Keratinocyte (primary cell): ENCODE results near the gene CENPO. TPM values are rescaled to one million over a fixed set of nuclear protein-coding genes. Genes with fewer than 3 reads are reported as not detected.

Experiments
- DNase-seq: peaks from one replicate; pipeline ENCODE4 v3.0.0-alpha.2; 2011; ENCODE audit warnings: low read depth, missing footprints, low spot score
- FAIRE-seq: peaks from 2 replicates; lab custom pipeline; 2011; peaks lifted over from hg19 to GRCh38; lab: Jason Lieb, UNC
- H2AFZ ChIP-seq: 2 replicates; pipeline ENCODE4 v1.6.0; 2012; ENCODE audit warnings: low read length, control low read depth, inconsistent platforms; ENCODE audit not compliant: control insufficient read depth
- H3K27ac ChIP-seq: 2 replicates; pipeline ENCODE4 v1.5.1; 2011; ENCODE audit warnings: low read length; ENCODE audit not compliant: control insufficient read depth, insufficient read depth
- H3K27me3 ChIP-seq: 3 replicates; pipeline ENCODE4 v1.6.0; 2011; ENCODE audit warnings: low read length; ENCODE audit not compliant: control insufficient read depth, insufficient read depth; ENCODE audit errors: extremely low read depth
- H3K36me3 ChIP-seq, 2 experiments: 2 replicates in 1 of 2; 3 replicates in 1 of 2; pipeline ENCODE4 v1.5.1; 2011; ENCODE audit warnings: low read length in 2 of 2, mild to moderate bottlenecking in 1 of 2; ENCODE audit not compliant: control insufficient read depth in 2 of 2, insufficient read depth in 2 of 2; ENCODE audit errors: extremely low read depth in 1 of 2
- H3K4me1 ChIP-seq: 3 replicates; pipeline ENCODE4 v1.5.1; 2011; ENCODE audit warnings: low read length; ENCODE audit not compliant: control insufficient read depth, insufficient read depth; ENCODE audit errors: extremely low read depth
- H3K4me2 ChIP-seq: 3 replicates; pipeline ENCODE4 v1.6.0; 2011; ENCODE audit warnings: low read depth, low read length; ENCODE audit not compliant: control insufficient read depth, insufficient read depth; ENCODE audit errors: extremely low read depth
- H3K4me3 ChIP-seq, 3 experiments: fragments of 200-600 bp in 1 of 3; sonication (generic) in 1 of 3; 2 replicates in 2 of 3; 3 replicates in 1 of 3; pipeline ENCODE4 v1.5.1; 2011 to 2016; ENCODE audit warnings: low read length in 3 of 3, mild to moderate bottlenecking in 3 of 3, control low read depth in 2 of 3, inconsistent platforms in 1 of 3, low read depth in 1 of 3, mixed read lengths in 1 of 3, mixed run types in 1 of 3, moderate library complexity in 1 of 3; ENCODE audit not compliant: control insufficient read depth in 2 of 3, insufficient read depth in 2 of 3; ENCODE audit errors: extremely low read depth in 1 of 3
- H3K79me2 ChIP-seq: 2 replicates; pipeline ENCODE4 v1.6.0; 2012; ENCODE audit warnings: low read length; ENCODE audit not compliant: control insufficient read depth, insufficient read depth
- H3K9ac ChIP-seq: 3 replicates; pipeline ENCODE4 v1.6.0; 2011; ENCODE audit warnings: low read length; ENCODE audit not compliant: control insufficient read depth, insufficient read depth; ENCODE audit errors: extremely low read depth
- H3K9me1 ChIP-seq: 3 replicates; pipeline ENCODE4 v1.6.0; 2011; ENCODE audit warnings: low read length; ENCODE audit not compliant: control insufficient read depth, insufficient read depth; ENCODE audit errors: extremely low read depth
- H3K9me3 ChIP-seq: 2 replicates; pipeline ENCODE4 v1.5.1; 2012; ENCODE audit warnings: low read depth, low read length; ENCODE audit not compliant: control insufficient read depth
- H4K20me1 ChIP-seq: 3 replicates; pipeline ENCODE4 v1.6.0; 2011; ENCODE audit warnings: low read length; ENCODE audit not compliant: control insufficient read depth, insufficient read depth; ENCODE audit errors: extremely low read depth
- EZH2 ChIP-seq: IDR thresholded peaks from one replicate; pipeline ENCODE4 v1.6.1; 2012; ENCODE audit warnings: inconsistent platforms, mild to moderate bottlenecking, low read length, moderate library complexity
- dilution Hi-C: fragments of 300-500 bp; cut with MboI; formaldehyde crosslinking; loops from one replicate; pipeline ENCODE4 v1.7.0; 2020; ENCODE audit warnings: low sequenced_read_pairs; ENCODE audit not compliant: extremely low pct_ligation_motif_present
- polyA plus RNA-seq, 5 experiments: library from polyadenylated mRNA; depleted of rRNA in 3 of 5; stranded (reverse) in 3 of 5; stranded (forward) in 1 of 5; unstranded in 1 of 5; fragments of >200 nt; gene quantifications; 1 replicate in 1 of 5; 2 replicates in 3 of 5; 3 replicates in 1 of 5; pipeline versions ENCODE4 v1.2.1 to v1.2.3, GENCODE V29; 2011 to 2012; ENCODE audit warnings: missing spikeins in 2 of 5, low read depth in 1 of 5, low replicate concordance in 1 of 5
- TF ChIP-seq, protein P1 (sequence below), 3 experiments: IDR thresholded peaks in 1 of 3; conservative IDR thresholded peaks in 1 of 3; optimal IDR thresholded peaks in 1 of 3; 2 replicates in 2 of 3; 3 replicates in 1 of 3; pipeline versions ENCODE3 to v1.5.1; 2011; ENCODE audit warnings: low read length in 3 of 3, mild to moderate bottlenecking in 3 of 3, moderate library complexity in 2 of 3, control low read depth in 1 of 3, inconsistent platforms in 1 of 3; ENCODE audit not compliant: insufficient read depth in 2 of 3; ENCODE audit errors: extremely low read depth in 1 of 3

The CENPO gene
- polyA plus RNA-seq, 1 donor (not counting 4 experiments of a cell fraction or from before 2014, with no cell fraction given), result 12.1 TPM

DNA sequence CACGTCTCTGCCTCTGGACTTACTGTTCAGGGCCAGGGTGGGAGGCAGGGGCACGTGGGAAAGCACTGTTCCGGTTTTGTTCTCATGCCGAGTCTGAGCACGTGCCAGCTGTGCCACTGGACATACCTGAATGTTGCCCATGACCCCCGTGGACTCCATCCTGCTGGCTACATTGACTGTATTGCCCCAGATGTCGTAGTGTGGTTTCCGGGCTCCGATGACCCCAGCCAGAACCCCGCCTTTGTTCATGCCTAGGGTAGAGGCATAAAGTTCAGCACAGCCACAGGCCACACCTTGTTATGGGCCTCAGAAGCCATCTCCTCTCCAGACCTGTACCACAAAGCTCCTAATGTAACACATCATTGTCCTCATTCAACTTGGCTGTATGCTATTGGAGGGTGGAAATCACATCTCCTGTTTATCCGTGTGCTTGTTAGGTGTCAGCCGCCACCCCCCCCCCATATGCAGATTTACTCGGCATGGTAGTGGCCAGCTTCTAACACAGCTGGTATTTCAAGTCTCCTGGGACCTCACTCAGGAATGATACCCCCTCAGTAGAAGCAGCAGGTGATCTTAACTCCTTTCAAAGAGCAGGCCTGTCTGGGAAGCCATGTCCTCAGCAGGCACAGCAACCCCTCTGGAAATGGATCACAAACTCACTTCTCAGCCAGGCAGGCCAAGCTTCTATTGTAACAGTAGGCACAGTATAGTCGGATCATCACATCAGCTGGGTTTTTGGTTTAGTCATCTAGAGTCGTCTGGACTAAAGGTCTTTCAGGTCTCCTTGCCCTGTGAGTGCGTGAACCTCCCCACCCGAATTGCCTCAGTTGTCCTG is 27.6 kb downstream of the CENPO start:
- no peaks in the 10 kb centered on the region for H3K9me1 ChIP-seq
- H3K27me3 ChIP-seq, result no peaks in the 10 kb centered on the region
- no peaks in the 10 kb centered on the region for H3K79me2 ChIP-seq
- H3K4me2 ChIP-seq, result no peak overlapping the region
- TF ChIP-seq EZH2, result no peak
- TF ChIP-seq, protein P1, sequence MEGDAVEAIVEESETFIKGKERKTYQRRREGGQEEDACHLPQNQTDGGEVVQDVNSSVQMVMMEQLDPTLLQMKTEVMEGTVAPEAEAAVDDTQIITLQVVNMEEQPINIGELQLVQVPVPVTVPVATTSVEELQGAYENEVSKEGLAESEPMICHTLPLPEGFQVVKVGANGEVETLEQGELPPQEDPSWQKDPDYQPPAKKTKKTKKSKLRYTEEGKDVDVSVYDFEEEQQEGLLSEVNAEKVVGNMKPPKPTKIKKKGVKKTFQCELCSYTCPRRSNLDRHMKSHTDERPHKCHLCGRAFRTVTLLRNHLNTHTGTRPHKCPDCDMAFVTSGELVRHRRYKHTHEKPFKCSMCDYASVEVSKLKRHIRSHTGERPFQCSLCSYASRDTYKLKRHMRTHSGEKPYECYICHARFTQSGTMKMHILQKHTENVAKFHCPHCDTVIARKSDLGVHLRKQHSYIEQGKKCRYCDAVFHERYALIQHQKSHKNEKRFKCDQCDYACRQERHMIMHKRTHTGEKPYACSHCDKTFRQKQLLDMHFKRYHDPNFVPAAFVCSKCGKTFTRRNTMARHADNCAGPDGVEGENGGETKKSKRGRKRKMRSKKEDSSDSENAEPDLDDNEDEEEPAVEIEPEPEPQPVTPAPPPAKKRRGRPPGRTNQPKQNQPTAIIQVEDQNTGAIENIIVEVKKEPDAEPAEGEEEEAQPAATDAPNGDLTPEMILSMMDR (optimal IDR thresholded peaks at IDR 0.05 in 1 of 3, IDR thresholded peaks at IDR 0.05 in 1 of 3, conservative IDR thresholded peaks at IDR 0.05 in 1 of 3; ENCODE audit: extremely low read depth in 1 of 3, insufficient read depth in 2 of 3, low read length in 3 of 3), result no peak
- no peak overlapping the region for H3K27ac ChIP-seq
- peaks cover 3% of the 10 kb centered on the region for H4K20me1 ChIP-seq
- no peak overlapping the region for H2AFZ ChIP-seq
- H3K4me3 ChIP-seq, result no peak overlapping the region
- H3K4me1 ChIP-seq, result no peaks in the 10 kb centered on the region
- no peak overlapping the region for H3K9ac ChIP-seq
- dilution Hi-C loops, result no loop called here
- no peaks in the 10 kb centered on the region for H3K9me3 ChIP-seq
- peaks cover 15 to 37% of the 10 kb centered on the region in 2 experiments for H3K36me3 ChIP-seq
- no peak for FAIRE-seq
- no peak for DNase-seq

DNA sequence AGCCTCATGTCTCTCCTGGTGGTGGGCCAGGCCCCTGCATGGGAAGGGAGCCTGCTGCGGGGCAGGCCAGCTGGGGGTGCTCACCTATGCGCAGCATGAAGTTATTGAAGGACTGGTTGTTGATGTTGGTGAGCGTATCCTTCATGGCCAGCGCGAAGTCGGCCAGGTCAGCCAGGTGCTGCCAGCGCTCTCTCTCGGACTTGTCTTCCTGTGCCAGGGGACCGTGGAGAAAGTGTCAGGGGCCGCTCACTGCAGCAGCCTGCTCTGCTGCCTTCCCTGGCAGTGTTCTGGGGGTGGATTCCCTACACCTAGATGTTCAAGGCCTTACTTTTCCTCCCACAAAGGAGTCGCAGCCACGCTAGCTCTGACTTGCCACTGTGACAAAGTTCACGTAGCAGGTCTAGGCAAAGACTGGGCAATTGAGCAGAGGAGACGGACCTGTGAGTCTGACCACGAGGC is 28.2 kb downstream of the CENPO start:
- Histone ChIP-seq H3K4me1 (no peaks in the 10 kb centered on the region), H4K20me1 (peaks cover 3% of the 10 kb centered on the region), H2AFZ (no peak overlapping the region), H3K27ac (no peak overlapping the region), H3K4me3 (no peak overlapping the region), H3K9me1 (no peaks in the 10 kb centered on the region), H3K27me3 (no peaks in the 10 kb centered on the region), H3K79me2 (no peaks in the 10 kb centered on the region), H3K9me3 (no peaks in the 10 kb centered on the region), H3K9ac (no peak overlapping the region), H3K36me3 (peaks cover 15 to 37% of the 10 kb centered on the region in 2 experiments), H3K4me2 (no peak overlapping the region)
- dilution Hi-C loops, result no loop called here
- no peak for TF ChIP-seq EZH2
- TF ChIP-seq, protein P1 (optimal IDR thresholded peaks at IDR 0.05 in 1 of 3, IDR thresholded peaks at IDR 0.05 in 1 of 3, conservative IDR thresholded peaks at IDR 0.05 in 1 of 3; ENCODE audit: extremely low read depth in 1 of 3, insufficient read depth in 2 of 3, low read length in 3 of 3), result no peak
- FAIRE-seq, result no peak
- DNase-seq, result no peak
